ENCODE measurements around the gene AMER2.

Gene AMER2

DNA sequence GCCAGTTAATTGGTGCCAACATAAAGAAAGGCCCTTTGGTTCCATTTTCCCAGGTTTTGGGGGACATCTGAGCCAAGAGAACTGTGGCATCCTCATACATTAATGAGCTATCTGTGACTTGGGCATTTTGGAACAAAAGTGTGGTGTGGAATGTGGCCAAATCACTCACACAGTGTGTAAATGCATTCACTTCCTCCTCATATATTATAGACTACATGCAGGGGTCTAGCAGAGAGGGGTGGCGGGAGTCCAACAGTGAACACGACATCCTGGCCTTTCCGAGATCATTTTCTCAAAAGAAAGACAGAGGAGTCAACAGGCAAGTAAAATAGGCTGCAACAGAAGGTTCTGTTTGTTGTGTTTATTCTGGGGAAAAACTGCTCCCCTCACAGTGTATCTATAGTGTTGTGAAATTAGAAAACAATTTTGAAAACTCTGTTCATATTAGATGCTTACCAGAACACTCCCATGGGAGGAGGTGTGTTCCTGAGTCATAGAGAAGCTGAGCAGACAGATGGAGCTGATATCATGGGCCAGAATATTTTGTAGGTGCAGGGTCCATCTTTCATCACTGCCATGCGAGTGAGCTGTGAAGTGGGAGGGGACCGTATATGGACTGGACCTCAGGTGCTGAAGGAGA, 39.2 kb downstream of the AMER2 start:
- no peaks in the 10 kb centered on the region for H3F3A ChIP-seq (ENCODE audit: insufficient read depth, low read length)
- H3K4me1 ChIP-seq (ENCODE audit: low read length) = no peaks in the 10 kb centered on the region
- H3K36me3 ChIP-seq (replicated peaks; ENCODE audit: insufficient read depth, low read length) = no peaks in the 10 kb centered on the region
- H3K27me3 ChIP-seq (replicated peaks; ENCODE audit: insufficient read depth, low read length) = no peaks in the 10 kb centered on the region
- no peak overlapping the region for H3K27ac ChIP-seq (ENCODE audit: low read length)
- TF ChIP-seq EZH2 (optimal IDR thresholded peaks at IDR 0.05; ENCODE audit: low read depth, low read length) = no peak
- TF ChIP-seq, protein P1, sequence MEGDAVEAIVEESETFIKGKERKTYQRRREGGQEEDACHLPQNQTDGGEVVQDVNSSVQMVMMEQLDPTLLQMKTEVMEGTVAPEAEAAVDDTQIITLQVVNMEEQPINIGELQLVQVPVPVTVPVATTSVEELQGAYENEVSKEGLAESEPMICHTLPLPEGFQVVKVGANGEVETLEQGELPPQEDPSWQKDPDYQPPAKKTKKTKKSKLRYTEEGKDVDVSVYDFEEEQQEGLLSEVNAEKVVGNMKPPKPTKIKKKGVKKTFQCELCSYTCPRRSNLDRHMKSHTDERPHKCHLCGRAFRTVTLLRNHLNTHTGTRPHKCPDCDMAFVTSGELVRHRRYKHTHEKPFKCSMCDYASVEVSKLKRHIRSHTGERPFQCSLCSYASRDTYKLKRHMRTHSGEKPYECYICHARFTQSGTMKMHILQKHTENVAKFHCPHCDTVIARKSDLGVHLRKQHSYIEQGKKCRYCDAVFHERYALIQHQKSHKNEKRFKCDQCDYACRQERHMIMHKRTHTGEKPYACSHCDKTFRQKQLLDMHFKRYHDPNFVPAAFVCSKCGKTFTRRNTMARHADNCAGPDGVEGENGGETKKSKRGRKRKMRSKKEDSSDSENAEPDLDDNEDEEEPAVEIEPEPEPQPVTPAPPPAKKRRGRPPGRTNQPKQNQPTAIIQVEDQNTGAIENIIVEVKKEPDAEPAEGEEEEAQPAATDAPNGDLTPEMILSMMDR (IDR thresholded peaks at IDR 0.05; ENCODE audit: low read length) = no peak
- no peak for TF ChIP-seq EZH2phosphoT487 (IDR thresholded peaks at IDR 0.05; ENCODE audit: low read length)
- H3K79me2 ChIP-seq (ENCODE audit: low read length) = no peaks in the 10 kb centered on the region
- H3K4me3 ChIP-seq (ENCODE audit: low read length) = no peak overlapping the region
- H2AFZ ChIP-seq (ENCODE audit: low read length) = no peak overlapping the region
- no peak overlapping the region for H3K9ac ChIP-seq (ENCODE audit: low read length)
- no peak for DNase-seq
- no peaks in the 10 kb centered on the region for H3K9me2 ChIP-seq (replicated peaks; ENCODE audit: insufficient read depth, low read length)
- no peaks in the 10 kb centered on the region for H4K20me1 ChIP-seq (ENCODE audit: insufficient read depth, low read length)
- H3K9me3 ChIP-seq (replicated peaks; ENCODE audit: insufficient read depth, low read length) = no peaks in the 10 kb centered on the region
- no peak overlapping the region for H3K4me2 ChIP-seq (ENCODE audit: low read depth, low read length)

DNA sequence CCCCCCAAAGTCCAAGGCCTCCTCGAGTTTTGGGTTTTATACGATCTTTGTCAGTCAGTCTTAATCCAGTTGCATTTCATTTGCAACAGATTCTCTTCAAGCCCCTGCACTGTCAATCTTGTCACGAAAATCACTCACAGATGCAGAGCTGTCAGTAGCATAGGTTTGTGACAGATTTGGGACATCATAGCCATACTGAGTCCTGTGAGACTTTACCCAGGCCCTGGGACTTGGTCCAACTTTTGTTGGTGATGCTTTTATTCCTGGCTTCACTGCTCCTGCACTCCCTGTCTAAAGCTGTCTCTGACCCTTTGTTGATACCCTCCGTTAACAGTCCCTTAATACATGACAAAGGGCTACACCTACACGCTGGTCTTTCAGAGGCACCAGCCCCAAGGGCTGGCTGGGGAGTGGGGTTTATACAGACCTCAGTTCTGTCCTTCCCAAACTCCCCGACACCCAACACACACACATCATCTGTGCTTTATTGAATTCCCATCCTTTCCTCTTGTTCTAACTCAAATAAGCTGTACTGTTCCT, 40.1 kb downstream of the AMER2 start:
- Histone ChIP-seq H3K9me3 (replicated peaks; ENCODE audit: insufficient read depth, low read length) (no peaks in the 10 kb centered on the region), H3K79me2 (ENCODE audit: low read length) (no peaks in the 10 kb centered on the region), H3F3A (ENCODE audit: insufficient read depth, low read length) (no peaks in the 10 kb centered on the region), H3K27ac (ENCODE audit: low read length) (no peak overlapping the region), H3K36me3 (replicated peaks; ENCODE audit: insufficient read depth, low read length) (no peaks in the 10 kb centered on the region), H3K9me2 (replicated peaks; ENCODE audit: insufficient read depth, low read length) (no peaks in the 10 kb centered on the region), H3K27me3 (replicated peaks; ENCODE audit: insufficient read depth, low read length) (no peaks in the 10 kb centered on the region), H4K20me1 (ENCODE audit: insufficient read depth, low read length) (no peaks in the 10 kb centered on the region), H3K9ac (ENCODE audit: low read length) (no peak overlapping the region), H3K4me2 (ENCODE audit: low read depth, low read length) (no peak overlapping the region), H2AFZ (ENCODE audit: low read length) (no peak overlapping the region), H3K4me3 (ENCODE audit: low read length) (no peak overlapping the region), H3K4me1 (ENCODE audit: low read length) (no peaks in the 10 kb centered on the region)
- TF ChIP-seq EZH2phosphoT487 (IDR thresholded peaks at IDR 0.05; ENCODE audit: low read length) = no peak
- TF ChIP-seq, protein P1 (IDR thresholded peaks at IDR 0.05; ENCODE audit: low read length) = no peak
- TF ChIP-seq EZH2 (optimal IDR thresholded peaks at IDR 0.05; ENCODE audit: low read depth, low read length) = no peak
- no peak for DNase-seq

DNA sequence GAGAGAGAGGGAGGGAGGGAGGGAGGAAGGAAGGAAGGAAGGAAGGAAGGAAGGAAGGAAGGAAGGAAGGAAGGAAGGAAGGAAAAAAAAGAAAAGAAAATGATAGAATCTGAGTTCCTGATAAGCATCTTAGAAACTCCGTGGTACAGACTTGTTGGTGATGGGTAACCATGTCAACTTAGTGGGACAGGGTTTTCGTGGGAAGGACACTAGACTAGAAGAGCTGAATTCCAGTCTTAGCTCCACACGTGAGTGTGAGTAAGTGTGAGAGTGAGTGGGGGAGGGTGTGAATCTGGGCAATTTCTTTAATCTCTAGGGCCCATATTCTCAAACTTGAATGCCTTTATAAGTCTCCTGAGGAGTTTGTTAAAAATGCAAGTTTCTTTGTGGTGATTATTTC, 41.1 kb downstream of the AMER2 start:
- H3F3A ChIP-seq (ENCODE audit: insufficient read depth, low read length) = no peaks in the 10 kb centered on the region

More for the DNA sequence above, 41.1 kb downstream of the AMER2 start:
- no peaks in the 10 kb centered on the region for H3K27me3 ChIP-seq (replicated peaks; ENCODE audit: insufficient read depth, low read length)
- no peaks in the 10 kb centered on the region for H4K20me1 ChIP-seq (ENCODE audit: insufficient read depth, low read length)
- H3K4me2 ChIP-seq (ENCODE audit: low read depth, low read length) = no peak overlapping the region
- H3K9me2 ChIP-seq (replicated peaks; ENCODE audit: insufficient read depth, low read length) = no peaks in the 10 kb centered on the region
- H3K27ac ChIP-seq (ENCODE audit: low read length) = no peak overlapping the region
- H3K36me3 ChIP-seq (replicated peaks; ENCODE audit: insufficient read depth, low read length) = no peaks in the 10 kb centered on the region
- H3K4me1 ChIP-seq (ENCODE audit: low read length) = no peaks in the 10 kb centered on the region
- DNase-seq = no peak
- no peak overlapping the region for H2AFZ ChIP-seq (ENCODE audit: low read length)
- TF ChIP-seq EZH2 (optimal IDR thresholded peaks at IDR 0.05; ENCODE audit: low read depth, low read length) = no peak
- TF ChIP-seq EZH2phosphoT487 (IDR thresholded peaks at IDR 0.05; ENCODE audit: low read length) = no peak
- TF ChIP-seq, protein P1 (IDR thresholded peaks at IDR 0.05; ENCODE audit: low read length) = no peak
- no peaks in the 10 kb centered on the region for H3K9me3 ChIP-seq (replicated peaks; ENCODE audit: insufficient read depth, low read length)
- no peak overlapping the region for H3K9ac ChIP-seq (ENCODE audit: low read length)
- H3K4me3 ChIP-seq (ENCODE audit: low read length) = no peak overlapping the region
- H3K79me2 ChIP-seq (ENCODE audit: low read length) = no peaks in the 10 kb centered on the region

All from MM.1S (cell line).